HEK293 (cell line): ENCODE results near the gene ENDOU.

ENCODE experiments used
- BCL11A ChIP-seq: fragments of 450-650 bp; formaldehyde crosslinking; IDR thresholded peaks from 2 replicates; pipeline ENCODE4 v1.5.1; 2016; ENCODE audit warnings: low read depth, missing biosample characterization, missing genetic modification characterization
- GLI2 ChIP-seq: fragments of 450-650 bp; formaldehyde crosslinking; IDR thresholded peaks from 2 replicates; pipeline ENCODE4; 2017; ENCODE audit warnings: missing biosample characterization, missing genetic modification characterization, low read depth, borderline replicate concordance
- SCRT1 ChIP-seq: fragments of 450-650 bp; formaldehyde crosslinking; IDR thresholded peaks from 2 replicates; pipeline ENCODE4 v1.5.1; 2016; ENCODE audit warnings: missing biosample characterization, missing genetic modification characterization, borderline replicate concordance
- TCF7L2 ChIP-seq: IDR thresholded peaks from 2 replicates; pipeline ENCODE4 v1.6.1; 2011; ENCODE audit warnings: low read depth, mild to moderate bottlenecking, inconsistent platforms, low read length, moderate library complexity, borderline replicate concordance
- ZBTB8A ChIP-seq: fragments of 450-650 bp; formaldehyde crosslinking; IDR thresholded peaks from 2 replicates; pipeline ENCODE4 v1.5.1; 2016; ENCODE audit warnings: missing biosample characterization, missing genetic modification characterization
- ZNF10 ChIP-seq: fragments of 450-650 bp; formaldehyde crosslinking; IDR thresholded peaks from 2 replicates; pipeline ENCODE4 v1.5.1; 2017; ENCODE audit warnings: missing biosample characterization, missing genetic modification characterization
- ZNF155 ChIP-seq: fragments of 450-650 bp; formaldehyde crosslinking; IDR thresholded peaks from 2 replicates; pipeline ENCODE4 v1.5.1; 2016; ENCODE audit warnings: missing biosample characterization, missing genetic modification characterization
- ZNF174 ChIP-seq: fragments of 450-650 bp; formaldehyde crosslinking; IDR thresholded peaks from 2 replicates; pipeline ENCODE4 v1.5.0; 2017; ENCODE audit warnings: missing biosample characterization, mild to moderate bottlenecking, missing genetic modification characterization
- ZNF223 ChIP-seq: fragments of 450-650 bp; formaldehyde crosslinking; IDR thresholded peaks from 2 replicates; pipeline ENCODE4 v1.5.1; 2016; ENCODE audit warnings: missing biosample characterization, missing genetic modification characterization
- ZNF274 ChIP-seq, 2 experiments: fragments of 200-500 bp in 1 of 2; fragments of 450-650 bp in 1 of 2; sonication (Bioruptor generic) in 1 of 2; formaldehyde crosslinking in 1 of 2; IDR thresholded peaks; 2 replicates each; pipeline versions ENCODE4 v1.5.1 to v1.6.1; 2014 to 2016; ENCODE audit warnings: borderline replicate concordance in 1 of 2, inconsistent platforms in 1 of 2, low read length in 1 of 2, missing biosample characterization in 1 of 2, missing genetic modification characterization in 1 of 2
- ZNF311 ChIP-seq: fragments of 450-650 bp; formaldehyde crosslinking; IDR thresholded peaks from 2 replicates; pipeline ENCODE4 v1.5.1; 2017; ENCODE audit warnings: missing biosample characterization, missing genetic modification characterization, borderline replicate concordance
- ZNF335 ChIP-seq: fragments of 450-650 bp; formaldehyde crosslinking; conservative IDR thresholded peaks from 2 replicates; pipeline ENCODE4 v1.5.1; 2016; ENCODE audit warnings: missing biosample characterization, missing genetic modification characterization
- ZNF350 ChIP-seq: fragments of 450-650 bp; formaldehyde crosslinking; IDR thresholded peaks from 2 replicates; pipeline ENCODE4 v1.5.0; 2017; ENCODE audit warnings: missing biosample characterization, mild to moderate bottlenecking, missing genetic modification characterization
- ZNF366 ChIP-seq: fragments of 450-650 bp; formaldehyde crosslinking; conservative IDR thresholded peaks from 2 replicates; pipeline ENCODE4 v1.5.1; 2016; ENCODE audit warnings: missing biosample characterization, missing genetic modification characterization
- ZNF501 ChIP-seq: fragments of 450-650 bp; formaldehyde crosslinking; IDR thresholded peaks from 2 replicates; pipeline ENCODE4 v1.5.1; 2016; ENCODE audit warnings: missing biosample characterization, missing genetic modification characterization
- ZNF529 ChIP-seq: fragments of 450-650 bp; formaldehyde crosslinking; IDR thresholded peaks from 2 replicates; pipeline ENCODE4 v1.5.1; 2017; ENCODE audit warnings: missing genetic modification characterization, missing biosample characterization; ENCODE audit not compliant: insufficient replicate concordance
- ZNF549 ChIP-seq: fragments of 450-650 bp; IDR thresholded peaks from 2 replicates; pipeline ENCODE4 v1.5.1; 2018; ENCODE audit warnings: missing biosample characterization, missing genetic modification characterization, mild to moderate bottlenecking, inconsistent platforms, moderate library complexity
- ZNF560 ChIP-seq: fragments of 450-650 bp; formaldehyde crosslinking; IDR thresholded peaks from 2 replicates; pipeline ENCODE4 v1.5.1; 2017; ENCODE audit warnings: missing biosample characterization, missing genetic modification characterization, borderline replicate concordance
- ZNF664 ChIP-seq: fragments of 450-650 bp; formaldehyde crosslinking; IDR thresholded peaks from 2 replicates; pipeline ENCODE4 v1.5.1; 2016; ENCODE audit warnings: missing biosample characterization, missing genetic modification characterization
- ZNF747 ChIP-seq: fragments of 450-650 bp; formaldehyde crosslinking; IDR thresholded peaks from 2 replicates; pipeline ENCODE4 v1.5.1; 2016; ENCODE audit warnings: missing biosample characterization, missing genetic modification characterization
- ZNF837 ChIP-seq: fragments of 450-650 bp; formaldehyde crosslinking; IDR thresholded peaks from 2 replicates; pipeline ENCODE4 v1.5.1; 2016; ENCODE audit warnings: missing biosample characterization, missing genetic modification characterization
- ZNF843 ChIP-seq: fragments of 450-650 bp; formaldehyde crosslinking; IDR thresholded peaks from 2 replicates; pipeline ENCODE4 v1.5.1; 2016; ENCODE audit warnings: missing biosample characterization, missing genetic modification characterization
- TF ChIP-seq, protein P1 (sequence below): fragments of 450-650 bp; formaldehyde crosslinking; IDR thresholded peaks from 2 replicates; pipeline ENCODE4 v1.5.1; 2016; ENCODE audit warnings: missing biosample characterization, missing genetic modification characterization
- TF ChIP-seq, protein P2 (sequence below): fragments of 450-650 bp; formaldehyde crosslinking; conservative IDR thresholded peaks from 2 replicates; pipeline ENCODE4 v1.5.1; 2016; ENCODE audit warnings: low read depth, missing biosample characterization, missing genetic modification characterization
- TF ChIP-seq, protein P3 (sequence below): fragments of 450-650 bp; formaldehyde crosslinking; IDR thresholded peaks from 2 replicates; pipeline ENCODE4 v1.5.1; 2017; ENCODE audit warnings: missing biosample characterization, mild to moderate bottlenecking, missing genetic modification characterization, moderate library complexity
- TF ChIP-seq, protein P4 (sequence below): fragments of 450-650 bp; formaldehyde crosslinking; IDR thresholded peaks from 2 replicates; pipeline ENCODE4 v1.5.1; 2016; ENCODE audit warnings: missing biosample characterization, missing genetic modification characterization
- TF ChIP-seq, protein P5 (sequence below): fragments of 450-650 bp; formaldehyde crosslinking; IDR thresholded peaks from 2 replicates; pipeline ENCODE4 v1.5.1; 2016; ENCODE audit warnings: missing biosample characterization, missing genetic modification characterization

ENDOU gene

DNA sequence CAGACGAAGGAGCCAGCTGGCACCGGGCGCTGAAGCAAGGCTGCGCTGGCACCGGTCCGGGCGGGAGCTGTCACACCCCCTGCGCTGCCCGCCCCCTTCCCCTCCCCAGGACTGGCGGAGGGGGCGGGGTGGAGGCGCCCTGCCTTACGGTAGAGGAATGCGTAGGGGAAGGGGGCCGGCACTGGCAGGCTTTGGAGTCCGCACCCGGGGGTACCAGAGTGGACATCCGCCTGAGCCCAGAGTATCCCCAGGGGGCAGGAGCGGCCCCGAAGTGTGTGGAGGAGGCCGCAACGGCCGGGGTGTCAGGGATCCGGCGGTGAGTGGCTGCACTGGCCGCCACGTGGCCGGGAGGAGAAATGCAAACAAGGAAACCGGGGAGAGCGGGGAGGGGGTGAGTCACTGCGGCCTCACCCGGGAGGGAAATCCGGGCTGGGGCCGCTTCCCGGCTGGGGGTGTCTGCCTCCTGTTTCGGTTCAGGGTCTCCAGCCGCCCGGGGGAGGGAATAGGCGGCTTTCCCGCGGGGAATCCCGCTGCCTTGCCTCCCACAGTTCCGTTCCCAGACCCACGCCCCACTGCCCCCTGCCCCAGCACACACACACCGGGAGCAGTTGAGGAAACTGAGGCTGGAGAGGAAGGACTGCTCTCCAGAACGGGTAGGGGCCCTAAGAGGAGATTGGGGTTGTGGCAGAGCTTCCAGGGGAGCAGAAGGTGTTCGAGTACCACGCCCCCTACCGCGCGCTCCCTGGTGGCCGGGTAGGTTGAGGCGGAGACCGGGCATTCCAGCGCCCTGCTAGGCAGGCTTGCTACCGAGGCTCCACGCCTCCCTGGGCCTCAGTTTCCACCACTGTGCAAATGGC, 33.8 kb upstream of the ENDOU start, which contains the start of gene RAPGEF3 (continued):
- TF ChIP-seq, protein P1, sequence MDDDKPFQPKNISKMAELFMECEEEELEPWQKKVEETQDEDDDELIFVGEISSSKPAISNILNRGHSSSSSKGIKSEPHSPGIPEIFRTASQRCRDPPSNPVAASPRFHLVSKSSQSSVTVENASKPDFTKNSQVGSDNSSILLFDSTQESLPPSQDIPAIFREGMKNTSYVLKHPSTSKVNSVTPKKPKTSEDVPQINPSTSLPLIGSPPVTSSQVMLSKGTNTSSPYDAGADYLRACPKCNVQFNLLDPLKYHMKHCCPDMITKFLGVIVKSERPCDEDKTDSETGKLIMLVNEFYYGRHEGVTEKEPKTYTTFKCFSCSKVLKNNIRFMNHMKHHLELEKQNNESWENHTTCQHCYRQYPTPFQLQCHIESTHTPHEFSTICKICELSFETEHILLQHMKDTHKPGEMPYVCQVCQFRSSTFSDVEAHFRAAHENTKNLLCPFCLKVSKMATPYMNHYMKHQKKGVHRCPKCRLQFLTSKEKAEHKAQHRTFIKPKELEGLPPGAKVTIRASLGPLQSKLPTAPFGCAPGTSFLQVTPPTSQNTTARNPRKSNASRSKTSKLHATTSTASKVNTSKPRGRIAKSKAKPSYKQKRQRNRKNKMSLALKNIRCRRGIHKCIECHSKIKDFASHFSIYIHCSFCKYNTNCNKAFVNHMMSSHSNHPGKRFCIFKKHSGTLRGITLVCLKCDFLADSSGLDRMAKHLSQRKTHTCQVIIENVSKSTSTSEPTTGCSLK (tag by site-specific recombination): no peak
- TF ChIP-seq ZNF549 (tag by site-specific recombination) (no peak), ZNF560 (no peak), ZNF350 (tag by site-specific recombination) (no peak), ZNF174 (tag by site-specific recombination) (no peak), ZNF335 (tag by site-specific recombination) (peak; percentile 30; the same call in 1 of the 2 replicates), ZNF10 (tag by site-specific recombination) (peak; percentile 29; the same call in 1 of the 2 replicates), ZNF747 (tag by site-specific recombination) (no peak), ZNF311 (tag by site-specific recombination) (no peak), GLI2 (tag by site-specific recombination) (no peak), TCF7L2 (no peak), ZNF501 (tag by site-specific recombination) (peak; percentile 59), ZNF223 (no peak), ZNF843 (tag by site-specific recombination) (0 out of 2 replicates have a peak, but pooled peaks have one; percentile 24), ZNF155 (tag by site-specific recombination) (no peak), BCL11A (tag by site-specific recombination) (peak; percentile 77; the same call in 1 of the 2 replicates), ZNF274 (IDR thresholded peaks at IDR 0.05; ENCODE audit: low read length) (no peak), ZNF274 (tag by site-specific recombination; IDR thresholded peaks at IDR 0.05; ENCODE audit: borderline replicate concordance) (no peak), ZNF664 (tag by site-specific recombination) (no peak), ZNF837 (no peak), ZNF529 (tag by site-specific recombination) (no peak), SCRT1 (tag by site-specific recombination) (no peak), ZBTB8A (no peak; the same call in 1 of the 2 replicates), ZNF366 (tag by site-specific recombination) (no peak)
- TF ChIP-seq, protein P2, sequence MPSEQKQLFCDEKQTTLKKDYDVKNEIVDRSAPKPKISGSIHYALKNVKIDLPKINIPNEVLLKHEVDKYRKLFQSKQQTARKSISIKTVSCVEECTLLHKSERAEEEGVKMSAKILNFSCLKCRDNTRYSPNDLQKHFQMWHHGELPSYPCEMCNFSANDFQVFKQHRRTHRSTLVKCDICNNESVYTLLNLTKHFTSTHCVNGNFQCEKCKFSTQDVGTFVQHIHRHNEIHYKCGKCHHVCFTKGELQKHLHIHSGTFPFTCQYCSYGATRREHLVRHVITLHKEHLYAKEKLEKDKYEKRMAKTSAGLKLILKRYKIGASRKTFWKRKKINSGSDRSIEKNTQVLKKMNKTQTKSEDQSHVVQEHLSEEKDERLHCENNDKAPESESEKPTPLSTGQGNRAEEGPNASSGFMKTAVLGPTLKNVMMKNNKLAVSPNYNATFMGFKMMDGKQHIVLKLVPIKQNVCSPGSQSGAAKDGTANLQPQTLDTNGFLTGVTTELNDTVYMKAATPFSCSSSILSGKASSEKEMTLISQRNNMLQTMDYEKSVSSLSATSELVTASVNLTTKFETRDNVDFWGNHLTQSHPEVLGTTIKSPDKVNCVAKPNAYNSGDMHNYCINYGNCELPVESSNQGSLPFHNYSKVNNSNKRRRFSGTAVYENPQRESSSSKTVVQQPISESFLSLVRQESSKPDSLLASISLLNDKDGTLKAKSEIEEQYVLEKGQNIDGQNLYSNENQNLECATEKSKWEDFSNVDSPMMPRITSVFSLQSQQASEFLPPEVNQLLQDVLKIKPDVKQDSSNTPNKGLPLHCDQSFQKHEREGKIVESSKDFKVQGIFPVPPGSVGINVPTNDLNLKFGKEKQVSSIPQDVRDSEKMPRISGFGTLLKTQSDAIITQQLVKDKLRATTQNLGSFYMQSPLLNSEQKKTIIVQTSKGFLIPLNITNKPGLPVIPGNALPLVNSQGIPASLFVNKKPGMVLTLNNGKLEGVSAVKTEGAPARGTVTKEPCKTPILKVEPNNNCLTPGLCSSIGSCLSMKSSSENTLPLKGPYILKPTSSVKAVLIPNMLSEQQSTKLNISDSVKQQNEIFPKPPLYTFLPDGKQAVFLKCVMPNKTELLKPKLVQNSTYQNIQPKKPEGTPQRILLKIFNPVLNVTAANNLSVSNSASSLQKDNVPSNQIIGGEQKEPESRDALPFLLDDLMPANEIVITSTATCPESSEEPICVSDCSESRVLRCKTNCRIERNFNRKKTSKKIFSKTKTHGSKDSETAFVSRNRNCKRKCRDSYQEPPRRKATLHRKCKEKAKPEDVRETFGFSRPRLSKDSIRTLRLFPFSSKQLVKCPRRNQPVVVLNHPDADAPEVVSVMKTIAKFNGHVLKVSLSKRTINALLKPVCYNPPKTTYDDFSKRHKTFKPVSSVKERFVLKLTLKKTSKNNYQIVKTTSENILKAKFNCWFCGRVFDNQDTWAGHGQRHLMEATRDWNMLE (tag by site-specific recombination): no peak
- TF ChIP-seq, protein P3, sequence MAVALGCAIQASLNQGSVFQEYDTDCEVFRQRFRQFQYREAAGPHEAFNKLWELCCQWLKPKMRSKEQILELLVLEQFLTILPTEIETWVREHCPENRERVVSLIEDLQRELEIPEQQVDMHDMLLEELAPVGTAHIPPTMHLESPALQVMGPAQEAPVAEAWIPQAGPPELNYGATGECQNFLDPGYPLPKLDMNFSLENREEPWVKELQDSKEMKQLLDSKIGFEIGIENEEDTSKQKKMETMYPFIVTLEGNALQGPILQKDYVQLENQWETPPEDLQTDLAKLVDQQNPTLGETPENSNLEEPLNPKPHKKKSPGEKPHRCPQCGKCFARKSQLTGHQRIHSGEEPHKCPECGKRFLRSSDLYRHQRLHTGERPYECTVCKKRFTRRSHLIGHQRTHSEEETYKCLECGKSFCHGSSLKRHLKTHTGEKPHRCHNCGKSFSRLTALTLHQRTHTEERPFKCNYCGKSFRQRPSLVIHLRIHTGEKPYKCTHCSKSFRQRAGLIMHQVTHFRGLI (tag by site-specific recombination): no peak
- TF ChIP-seq, protein P4, sequence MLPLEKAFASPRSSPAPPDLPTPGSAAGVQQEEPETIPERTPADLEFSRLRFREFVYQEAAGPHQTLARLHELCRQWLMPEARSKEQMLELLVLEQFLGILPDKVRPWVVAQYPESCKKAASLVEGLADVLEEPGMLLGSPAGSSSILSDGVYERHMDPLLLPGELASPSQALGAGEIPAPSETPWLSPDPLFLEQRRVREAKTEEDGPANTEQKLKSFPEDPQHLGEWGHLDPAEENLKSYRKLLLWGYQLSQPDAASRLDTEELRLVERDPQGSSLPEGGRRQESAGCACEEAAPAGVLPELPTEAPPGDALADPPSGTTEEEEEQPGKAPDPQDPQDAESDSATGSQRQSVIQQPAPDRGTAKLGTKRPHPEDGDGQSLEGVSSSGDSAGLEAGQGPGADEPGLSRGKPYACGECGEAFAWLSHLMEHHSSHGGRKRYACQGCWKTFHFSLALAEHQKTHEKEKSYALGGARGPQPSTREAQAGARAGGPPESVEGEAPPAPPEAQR (tag by site-specific recombination): no peak
- TF ChIP-seq, protein P5, sequence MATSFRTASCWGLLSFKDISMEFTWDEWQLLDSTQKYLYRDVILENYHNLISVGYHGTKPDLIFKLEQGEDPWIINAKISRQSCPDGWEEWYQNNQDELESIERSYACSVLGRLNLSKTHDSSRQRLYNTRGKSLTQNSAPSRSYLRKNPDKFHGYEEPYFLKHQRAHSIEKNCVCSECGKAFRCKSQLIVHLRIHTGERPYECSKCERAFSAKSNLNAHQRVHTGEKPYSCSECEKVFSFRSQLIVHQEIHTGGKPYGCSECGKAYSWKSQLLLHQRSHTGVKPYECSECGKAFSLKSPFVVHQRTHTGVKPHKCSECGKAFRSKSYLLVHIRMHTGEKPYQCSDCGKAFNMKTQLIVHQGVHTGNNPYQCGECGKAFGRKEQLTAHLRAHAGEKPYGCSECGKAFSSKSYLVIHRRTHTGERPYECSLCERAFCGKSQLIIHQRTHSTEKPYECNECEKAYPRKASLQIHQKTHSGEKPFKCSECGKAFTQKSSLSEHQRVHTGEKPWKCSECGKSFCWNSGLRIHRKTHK (tag by site-specific recombination): no peak
